Activated T-cell treated with anti-CD3 and anti-CD28 coated beads, Interleukin-2, amount 50 U/mL, for 48 hours (primary cell): ENCODE data around the gene C14orf93.
A peak's percentile ranks its signal among the peaks of the same experiment; 100 is the strongest.

Source experiments
- DNase-seq, 2 experiments: peaks; one replicate each; pipeline ENCODE4 v3.0.0-alpha.2; 2020

Gene C14orf93

DNA sequence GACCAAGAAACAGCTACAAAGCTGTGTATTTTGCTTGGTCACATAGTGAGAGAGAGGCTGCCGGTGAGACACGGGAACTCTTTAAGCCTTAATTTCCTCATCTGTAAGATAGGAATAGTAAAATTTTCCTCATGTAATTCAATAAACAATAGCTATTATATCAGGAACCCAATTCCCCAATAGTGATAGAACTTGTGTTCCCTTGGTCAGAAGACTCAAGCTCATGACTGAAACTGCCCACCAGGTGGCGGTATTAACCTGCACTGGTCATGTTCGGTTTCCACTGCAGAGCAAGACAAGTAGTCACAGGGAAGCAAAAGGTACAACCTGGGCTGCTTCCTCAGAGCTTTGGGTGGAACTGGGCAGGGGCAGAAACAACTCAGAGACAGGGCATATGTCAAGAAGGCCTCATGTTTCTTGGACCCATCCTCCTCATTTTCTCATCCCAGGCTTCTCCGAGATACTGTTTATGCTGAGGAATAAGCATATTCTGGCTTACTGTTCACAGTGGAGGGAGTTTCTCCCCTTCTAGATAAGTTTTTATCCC lies 23.4 kb downstream of the C14orf93 start:
- DNase-seq = peak; percentile 91 to 93

DNA sequence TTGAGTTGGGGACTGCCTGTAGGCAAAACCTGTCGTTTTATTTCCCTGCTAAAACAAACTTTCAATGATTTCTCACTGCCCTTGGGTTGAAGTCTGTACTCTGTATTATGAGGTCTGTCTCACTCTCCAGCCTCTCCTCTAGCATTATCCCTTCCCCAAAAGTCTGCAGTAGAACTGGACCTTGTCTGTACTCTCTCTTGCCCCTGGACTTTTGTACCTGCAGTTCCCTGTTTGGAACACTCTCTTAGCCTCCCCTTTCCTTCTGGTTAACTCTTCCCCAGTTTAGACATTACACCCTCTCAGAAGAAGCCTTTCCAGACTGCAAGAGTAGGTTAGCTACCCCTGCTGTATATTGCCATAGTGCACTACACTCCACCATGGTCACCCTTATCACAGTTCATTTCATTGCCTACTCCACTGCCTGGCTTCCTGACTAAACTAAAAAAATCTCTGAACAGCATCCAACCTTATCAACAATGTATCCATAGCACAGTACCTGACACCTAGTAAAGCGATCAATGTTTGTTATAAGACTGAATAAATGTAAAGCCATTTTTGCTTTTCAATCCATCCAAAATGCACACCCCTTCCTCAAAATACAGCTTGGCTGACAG lies 23.9 kb downstream of the C14orf93 start:
- DNase-seq = no peak

DNA sequence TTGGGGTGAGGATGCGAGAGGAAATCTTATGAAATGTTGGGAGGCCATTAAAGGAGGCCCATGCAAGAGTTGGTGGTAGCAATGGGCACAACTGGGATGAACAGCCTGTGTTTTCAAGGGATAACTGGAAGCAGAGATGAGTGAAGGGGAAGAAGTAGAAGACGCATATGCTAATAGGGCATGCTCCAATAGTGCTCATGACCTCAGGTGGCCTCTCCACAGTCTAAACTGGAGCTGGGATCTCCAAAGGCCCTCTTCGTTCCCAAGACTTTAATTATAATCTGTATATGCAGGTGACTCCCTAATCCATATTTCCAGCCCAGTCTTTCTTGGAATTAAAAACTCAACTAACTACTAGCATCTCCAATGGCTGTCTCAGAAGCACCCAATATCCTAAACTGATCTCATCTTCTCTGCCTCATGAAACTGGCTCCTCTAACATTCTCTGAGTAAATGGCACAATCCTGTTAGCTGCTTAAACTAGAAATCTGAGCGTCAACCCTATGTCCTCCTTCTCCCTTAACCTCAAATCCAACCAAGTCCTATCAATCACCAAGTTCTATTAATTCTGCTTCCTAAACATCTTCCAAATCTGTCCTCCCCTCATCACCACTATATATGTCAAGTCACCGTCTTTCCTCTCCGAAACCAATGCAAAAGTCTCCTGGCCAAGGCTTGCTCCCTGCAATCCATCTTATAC lies 24.8 kb downstream of the C14orf93 start:
- DNase-seq = no peak

DNA sequence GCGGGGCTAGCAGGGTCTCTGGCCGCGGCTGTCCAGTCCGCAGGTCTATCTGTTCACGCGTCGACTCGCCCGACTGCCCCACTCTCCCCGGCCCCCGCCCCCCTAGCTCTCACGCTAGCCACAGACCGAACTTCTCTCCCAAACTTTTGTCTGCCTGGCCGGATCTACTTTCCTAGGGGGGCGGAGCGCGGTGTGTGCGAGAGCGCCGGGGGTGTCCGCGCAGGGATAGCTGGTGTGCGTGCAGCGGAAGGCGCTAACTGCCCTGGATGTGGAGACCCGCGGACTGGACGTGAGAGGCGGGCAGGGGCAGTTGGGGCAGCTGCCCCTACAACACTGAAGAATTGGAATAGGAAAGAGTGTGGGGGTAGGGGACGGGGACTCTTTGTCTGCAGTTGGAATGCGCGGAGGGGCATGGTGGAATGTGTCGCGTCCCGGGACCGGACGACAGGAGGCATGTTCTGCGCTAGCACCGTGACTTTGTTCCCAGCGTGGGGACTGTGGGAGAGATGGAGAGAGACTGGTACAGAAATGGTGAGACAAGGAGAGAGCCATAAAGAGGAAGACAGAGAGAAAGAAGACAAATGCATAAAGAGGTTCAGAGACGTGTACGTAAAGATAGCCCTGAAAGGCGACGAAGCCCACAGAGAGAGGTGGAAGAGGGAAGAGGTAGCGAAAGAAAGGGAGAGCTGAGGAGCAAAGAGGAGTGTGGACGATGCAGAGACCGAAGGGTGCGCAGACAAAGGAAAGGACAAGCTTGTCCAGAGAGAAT lies 27.3 kb downstream of the C14orf93 start, which contains the start of gene AJUBA:
Gene AJUBA (minus strand): TSS at position 75 of the 769 bp plus-strand sequence. CDS start 285 bp downstream, outside the sequence.
- peak; percentile 86 to 87 for DNase-seq

DNA sequence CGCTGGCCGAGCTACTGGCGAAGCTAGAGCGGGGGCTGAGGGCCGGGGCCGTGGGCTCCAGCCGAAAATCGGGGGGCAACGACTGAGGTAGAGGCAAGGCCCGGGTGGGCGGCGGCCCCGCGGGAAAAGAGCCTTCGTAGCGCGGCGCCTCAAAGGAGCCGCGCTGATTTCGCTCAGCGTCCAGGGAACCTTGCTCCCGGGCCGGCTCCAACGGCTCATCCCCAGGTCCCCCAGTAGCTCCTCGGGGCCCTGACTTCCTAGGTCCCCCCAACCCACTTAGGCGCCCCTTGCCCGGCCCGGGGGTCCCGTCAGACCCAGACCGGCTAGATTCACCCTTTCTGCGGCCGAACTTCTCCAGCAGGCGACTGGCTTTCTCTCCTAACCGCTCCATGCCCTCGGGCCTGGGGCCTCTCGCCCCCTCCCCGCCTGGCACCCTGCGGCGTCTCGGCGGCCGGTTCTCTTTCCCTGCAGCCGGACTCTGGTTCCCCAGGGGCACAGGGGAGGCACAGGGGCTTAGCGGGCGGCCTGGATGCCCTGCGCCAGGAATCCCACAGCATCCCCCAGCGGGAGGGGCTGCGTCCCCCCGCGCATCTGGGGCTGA lies 28.0 kb downstream of the C14orf93 start:
- peak in 1 of 2 experiments; percentile 28 for DNase-seq

DNA sequence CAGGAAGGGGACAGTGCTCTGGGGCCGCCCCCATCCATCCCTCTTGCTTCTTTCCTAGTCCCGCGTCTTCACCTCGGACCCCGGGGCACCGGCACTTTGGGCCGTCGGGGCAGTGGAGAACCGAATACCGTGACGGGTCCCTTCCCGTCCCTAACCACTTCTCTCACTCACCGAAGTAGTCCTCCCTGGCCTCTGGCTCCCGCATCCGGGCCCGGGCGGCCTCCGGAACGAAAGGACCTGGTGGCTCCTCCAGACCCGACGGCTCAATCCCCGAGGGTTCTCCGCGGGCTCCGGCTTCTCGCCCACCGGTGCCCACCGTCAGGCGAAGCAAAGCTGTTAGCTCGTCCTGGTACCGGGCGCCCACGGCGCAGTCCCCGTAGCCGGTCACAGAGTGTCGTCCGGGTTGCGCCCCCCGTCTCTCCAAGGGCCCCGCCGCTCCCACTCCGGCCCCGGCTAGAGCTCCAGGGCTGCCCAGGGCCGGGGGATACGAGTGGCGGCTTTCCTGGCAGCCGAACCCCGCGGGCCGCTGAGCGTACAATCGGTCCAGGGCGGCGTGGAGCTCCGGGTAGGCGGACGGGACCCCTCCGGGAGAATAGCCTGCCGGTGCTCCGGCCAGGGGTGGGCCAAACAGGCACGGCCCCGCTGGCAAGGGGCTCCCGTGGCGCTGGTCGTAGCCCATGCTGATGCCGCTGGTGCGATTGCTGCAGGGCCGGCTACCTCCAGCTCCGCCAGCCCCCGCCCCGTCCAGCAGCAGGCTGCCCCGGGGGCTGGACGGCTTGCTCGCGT lies 28.7 kb downstream of the C14orf93 start:
- peak in 1 of 2 experiments; percentile 51 for DNase-seq

DNA sequence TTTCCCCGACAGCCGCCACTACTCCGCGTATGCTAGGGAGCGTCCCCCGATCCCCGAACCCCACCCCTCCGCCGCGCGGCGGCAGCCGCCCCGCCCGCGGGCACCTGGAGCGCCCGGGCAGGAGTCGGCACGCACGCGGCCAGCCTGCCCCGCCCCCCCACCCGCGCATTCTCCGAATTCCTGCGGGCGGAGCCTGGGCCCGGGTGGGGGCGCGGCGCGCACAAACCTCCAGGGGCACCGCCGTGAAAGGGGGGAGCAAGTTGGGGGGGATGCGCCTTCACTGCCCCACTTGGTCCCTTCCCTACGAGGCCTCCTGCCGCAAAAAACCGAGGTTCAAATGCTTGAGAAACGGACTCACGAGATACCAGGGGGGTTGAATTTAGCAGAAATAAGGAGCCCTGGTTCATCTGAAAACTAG lies 29.3 kb downstream of the C14orf93 start:
- DNase-seq = peak; percentile 48 to 53

DNA sequence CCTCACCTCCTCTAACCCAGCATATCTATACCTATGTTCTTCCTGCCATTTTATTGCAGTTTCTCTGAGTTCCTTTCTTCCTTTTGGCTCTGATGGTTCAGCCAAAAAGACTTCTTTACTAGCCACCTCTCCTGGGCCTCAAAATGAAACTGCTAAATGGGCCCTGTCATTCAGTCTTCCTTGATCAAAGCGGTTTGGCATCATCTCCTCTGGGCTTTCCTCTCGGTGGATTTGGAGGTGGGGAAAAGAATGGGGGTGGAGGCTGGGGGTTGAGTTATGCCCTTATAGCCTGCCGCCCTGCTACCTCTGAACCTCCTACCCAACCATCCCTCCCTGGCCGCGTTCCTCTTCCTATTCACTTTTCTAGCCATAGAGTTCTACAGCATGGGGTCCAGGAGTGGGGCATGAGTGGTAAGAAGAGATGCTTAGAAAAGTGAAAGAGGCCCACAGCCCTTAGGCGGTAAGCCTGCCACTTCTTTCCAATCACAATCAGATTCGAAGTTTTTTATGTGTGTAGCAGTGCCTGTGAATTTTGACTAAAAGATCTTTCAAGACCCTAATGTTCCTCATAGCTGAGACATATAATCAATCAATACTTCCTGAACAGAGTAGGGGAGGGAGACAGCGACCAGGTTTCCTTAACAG lies 30.1 kb downstream of the C14orf93 start:
- no peak for DNase-seq

DNA sequence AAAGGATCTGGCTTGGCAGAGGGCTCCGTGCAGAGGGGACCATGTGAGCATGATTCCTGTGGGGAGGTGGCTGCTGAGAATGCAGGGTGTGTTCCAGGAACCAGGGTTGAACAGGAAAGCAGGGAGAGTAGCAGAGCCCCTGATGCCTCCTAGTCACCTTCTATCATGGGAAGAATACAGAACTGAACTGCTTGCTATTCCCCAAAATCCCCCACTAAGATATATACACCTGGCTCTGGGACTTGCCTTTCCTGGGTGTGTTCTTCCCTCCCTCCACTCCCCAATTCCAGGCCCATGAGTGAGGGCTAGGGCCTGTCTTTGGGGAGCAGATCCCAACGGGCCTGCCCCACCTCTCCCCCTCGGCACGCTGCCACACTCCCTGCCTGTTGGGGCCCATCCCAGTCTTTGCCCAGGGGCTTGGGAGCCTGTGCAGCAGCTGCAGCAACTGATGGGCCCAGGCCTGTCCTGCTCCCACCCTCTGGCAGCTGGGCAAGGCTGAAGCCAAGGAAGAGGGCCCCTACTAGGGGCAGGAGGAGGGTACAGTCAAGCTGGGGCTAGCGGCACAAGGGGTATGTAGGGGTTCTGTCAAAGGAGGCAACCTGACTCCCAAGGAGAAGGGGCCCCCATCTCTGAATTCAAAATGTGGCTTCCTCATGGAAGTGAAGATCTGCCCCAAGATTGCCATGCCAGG lies 30.8 kb downstream of the C14orf93 start:
- DNase-seq = no peak

DNA sequence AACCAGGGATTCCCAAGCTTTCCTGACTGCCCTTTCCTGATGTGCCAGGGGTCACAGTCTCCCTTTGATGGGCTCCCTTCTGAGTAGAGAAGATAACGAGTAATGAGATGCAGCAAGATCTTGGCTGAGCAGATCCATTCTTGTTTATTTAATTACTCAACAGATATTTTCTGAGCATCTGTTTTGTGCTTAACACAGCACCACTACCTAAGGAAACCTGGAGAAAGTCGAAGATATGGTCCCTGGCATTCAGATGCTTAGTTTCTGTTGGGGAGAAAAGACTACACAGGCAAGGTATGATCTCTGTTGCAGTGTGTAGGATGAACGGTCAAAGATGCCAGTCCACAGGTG lies 31.5 kb downstream of the C14orf93 start:
- DNase-seq = no peak

DNA sequence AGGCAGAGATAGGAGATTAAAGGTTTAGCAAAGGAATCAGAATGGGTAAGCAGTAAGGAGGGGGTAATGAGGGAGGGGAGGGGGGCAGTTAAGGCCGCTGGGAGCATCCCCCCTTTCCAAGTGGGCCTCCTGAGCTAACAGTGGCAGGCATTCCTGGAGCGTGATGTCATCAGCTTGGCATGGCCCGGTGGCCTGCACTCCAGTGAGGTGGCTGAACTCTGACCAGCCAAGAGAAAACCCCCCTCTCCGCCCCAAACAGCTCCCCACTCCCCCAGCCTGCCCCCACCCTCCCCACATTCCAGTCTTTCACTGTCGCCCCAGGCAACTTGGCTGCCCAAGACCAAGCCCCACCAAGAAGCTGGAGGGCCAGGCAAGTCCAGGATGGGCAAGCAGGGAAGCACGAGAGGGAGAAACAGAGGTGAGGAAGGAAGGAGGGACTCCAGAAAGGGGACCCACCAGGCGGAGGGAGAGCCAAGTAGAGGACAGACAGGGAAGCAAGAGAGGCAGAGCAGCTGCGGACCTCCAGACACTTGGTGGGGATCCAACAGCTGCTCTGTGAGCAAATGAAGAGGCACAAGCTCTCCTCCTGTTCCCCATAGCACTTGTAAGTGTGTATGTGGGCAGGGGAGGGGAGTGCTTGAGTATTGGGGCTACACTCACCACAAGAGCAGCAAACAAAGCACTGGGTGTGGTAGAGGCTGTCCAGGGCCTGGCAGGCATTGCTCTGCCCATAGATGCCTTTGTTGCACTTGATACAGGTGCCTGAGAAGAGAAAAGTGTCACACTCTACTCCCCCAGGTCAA lies 32.1 kb downstream of the C14orf93 start:
- DNase-seq = no peak

DNA sequence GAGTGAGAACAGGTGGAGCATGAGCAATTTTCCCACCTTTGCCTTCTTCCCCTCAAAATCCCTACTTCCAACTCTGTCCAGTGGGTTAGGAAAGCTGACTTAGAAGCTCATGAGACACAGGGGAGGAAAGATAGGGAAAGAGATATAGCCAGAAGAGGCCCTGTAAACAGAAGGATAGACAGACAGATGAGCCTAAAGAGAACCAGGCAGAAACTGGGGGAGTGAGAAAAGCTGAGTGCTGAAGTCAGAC lies 32.6 kb downstream of the C14orf93 start:
- DNase-seq = no peak

DNA sequence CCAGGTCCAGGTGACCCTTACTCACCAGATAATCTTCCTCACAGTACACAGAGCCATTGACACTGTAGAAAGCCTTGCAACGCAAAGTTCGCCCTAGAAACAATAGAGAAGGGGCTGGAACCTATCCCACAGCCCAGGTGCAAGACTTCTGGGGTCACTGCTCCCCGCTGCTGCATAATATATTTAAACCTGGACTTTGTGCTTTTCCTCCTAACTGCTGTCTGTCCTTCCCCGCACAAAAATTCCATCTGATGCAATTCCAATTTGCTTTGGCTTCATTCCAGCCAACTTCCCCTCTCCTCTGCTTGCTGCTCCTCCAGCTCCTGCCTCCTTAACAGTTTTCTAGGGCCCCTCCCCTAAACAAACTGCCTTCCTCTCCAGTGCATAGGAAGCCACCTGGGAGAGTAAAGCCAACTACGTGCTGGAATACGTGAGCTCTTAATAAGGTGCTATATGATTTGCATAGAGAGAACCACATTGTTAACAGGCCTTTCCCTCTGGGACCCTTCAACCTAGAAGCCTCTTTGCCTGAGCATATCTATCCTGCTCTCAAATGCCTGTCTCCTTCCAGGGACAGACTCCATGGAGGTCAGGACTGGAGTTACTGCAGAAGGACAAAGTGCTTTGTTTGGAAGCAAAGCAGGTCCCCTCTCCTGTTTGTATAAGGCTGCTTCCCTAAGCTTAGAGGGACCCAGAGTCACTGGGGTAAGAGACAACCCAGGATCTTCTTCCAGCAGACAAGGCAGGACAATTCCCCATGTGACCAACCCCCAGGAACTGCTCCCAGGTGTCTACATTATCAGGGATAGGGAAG lies 33.1 kb downstream of the C14orf93 start:
- no peak for DNase-seq

DNA sequence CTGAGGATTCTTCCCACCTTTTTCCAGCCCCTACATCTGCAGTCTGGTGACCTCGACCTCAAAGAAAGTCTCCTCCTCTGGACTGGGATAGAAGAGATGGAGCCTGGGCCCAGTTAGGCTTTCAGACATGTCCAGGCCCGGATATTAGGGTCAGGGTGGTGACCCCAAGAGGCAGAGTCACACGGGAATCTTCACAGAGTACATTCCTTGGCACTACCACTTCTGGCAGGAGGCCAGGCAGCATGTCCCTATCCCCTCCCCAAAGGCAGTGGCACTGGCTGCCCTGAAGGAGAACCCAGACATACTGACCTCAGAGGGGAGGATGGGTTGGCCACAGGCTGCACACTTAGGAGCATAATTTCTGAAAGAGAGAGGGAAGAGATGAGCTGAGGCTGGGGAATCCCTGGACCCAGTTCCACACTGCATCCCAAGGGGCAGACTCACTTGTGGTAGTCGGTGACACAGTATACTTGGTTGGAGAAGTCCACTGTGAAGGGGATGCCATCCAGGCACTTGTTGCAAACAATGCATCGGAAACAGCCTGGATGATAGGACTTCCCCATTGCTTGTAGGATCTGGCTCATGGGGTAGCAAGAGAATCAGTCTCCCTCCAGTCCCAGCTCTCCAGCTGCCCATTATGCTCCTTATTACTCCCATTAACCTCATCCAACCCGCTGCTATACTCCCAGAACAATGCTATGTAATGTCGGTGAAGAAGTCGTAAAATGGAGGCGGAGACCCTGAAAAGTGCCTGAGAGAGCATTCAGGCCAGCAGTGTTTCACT lies 35.2 kb downstream of the C14orf93 start:
- no peak for DNase-seq

DNA sequence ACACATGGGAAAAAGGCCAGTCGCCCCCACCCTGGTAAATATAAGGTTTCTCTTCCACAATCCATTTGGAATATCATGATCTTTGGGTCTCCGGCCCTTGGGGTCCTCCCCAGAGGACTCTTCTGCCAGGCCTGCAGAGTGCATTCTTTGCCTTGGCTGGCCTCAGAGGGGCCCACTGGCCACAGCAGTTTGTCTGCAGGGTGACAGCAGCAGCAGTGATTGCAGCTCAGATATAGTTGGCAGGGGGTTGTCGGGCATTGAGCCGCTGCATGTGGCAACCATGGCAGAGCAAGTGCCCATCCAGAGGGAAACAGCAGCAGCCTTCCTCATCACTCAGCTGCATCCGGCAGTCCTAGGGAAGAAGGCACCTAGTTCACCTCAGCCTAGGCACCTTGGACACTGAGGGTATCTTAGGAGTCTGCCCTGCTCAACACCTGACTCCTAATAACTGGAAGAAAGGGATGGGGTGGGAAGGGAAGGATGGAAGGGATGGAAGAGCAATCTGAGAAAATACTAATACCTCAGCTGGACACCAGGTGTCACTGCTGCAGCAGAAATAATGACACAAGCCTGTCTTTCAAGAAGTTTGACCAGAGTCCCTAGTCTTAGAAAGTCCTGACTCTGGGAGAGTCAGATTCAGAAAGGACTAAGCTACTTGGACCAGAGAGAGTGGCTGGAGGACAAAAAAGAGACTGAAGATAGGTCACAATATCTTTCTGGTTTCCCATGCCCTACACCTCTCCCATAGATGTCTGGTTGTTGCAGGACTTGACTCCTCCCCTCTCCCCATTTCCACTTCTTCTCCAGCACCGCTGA lies 36.5 kb downstream of the C14orf93 start:
- peak; percentile 49 to 56 for DNase-seq

DNA sequence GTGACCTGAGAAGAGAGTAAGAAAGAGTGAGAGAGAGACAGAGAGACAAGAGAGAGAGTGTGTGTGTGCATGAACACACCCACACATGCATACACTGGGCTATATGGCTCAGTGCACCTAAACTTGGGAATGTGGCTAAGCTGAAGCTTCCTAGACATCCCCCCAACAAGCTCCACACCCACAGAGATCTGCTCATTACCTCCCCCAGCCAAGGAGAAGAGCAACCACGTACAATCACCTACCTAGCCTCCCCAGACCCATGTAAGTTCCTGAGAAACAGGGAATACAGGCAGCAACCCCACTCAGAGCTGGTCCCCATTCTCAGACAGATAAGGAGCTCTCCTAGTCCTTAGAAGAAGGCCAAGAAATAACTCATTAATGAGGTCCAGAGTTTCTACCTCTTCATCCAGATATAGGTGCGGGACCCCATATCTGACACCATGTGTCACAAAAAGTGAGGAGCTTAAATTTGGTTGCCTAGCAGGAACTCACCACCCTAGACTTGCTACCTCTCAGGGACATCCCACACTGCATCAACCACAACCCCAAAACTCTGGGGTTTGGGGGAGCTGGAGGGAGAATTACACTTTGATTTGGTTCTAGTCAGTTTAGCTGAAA lies 37.5 kb downstream of the C14orf93 start:
- DNase-seq = no peak

DNA sequence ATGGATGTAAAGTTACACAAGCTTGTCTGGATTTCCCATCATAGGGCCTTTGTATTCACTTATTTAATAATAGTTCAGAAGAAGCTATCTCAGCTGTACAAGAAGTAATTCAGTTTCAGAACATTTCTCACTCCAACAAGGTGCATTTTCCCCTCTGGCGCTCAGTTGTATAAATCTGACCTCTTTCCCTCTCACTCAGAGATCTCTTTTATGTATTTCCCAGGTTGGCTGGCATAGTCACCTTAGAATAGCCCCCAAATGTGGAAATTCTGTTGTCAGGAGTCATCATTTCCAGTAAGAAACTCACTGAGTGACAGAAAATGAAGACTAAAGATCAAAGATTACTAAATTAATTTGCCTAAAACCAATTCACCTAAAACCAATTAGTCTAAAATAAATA lies 38.8 kb downstream of the C14orf93 start:
- no peak for DNase-seq
